GM12874 (cell line): ENCODE results near the gene SH3RF3.

Source experiments
- CTCF ChIP-seq: IDR thresholded peaks from 2 replicates; pipeline ENCODE4 v1.5.1; 2011; ENCODE audit warnings: low read depth, mild to moderate bottlenecking, control low read depth, low read length, moderate library complexity; ENCODE audit not compliant: insufficient read depth

The SH3RF3 gene

GRCh38 chr2:109380502-109381326 is 251.7 kb downstream of the SH3RF3 start:
- TF ChIP-seq CTCF: no peak

- TF ChIP-seq CTCF: no peak
Measured at GRCh38 chr2:109381327-109381820, 252.4 kb downstream of the SH3RF3 start.

- TF ChIP-seq CTCF: no peak
Measured at GRCh38 chr2:109382226-109382895, 253.4 kb downstream of the SH3RF3 start.

- no peak for TF ChIP-seq CTCF
Measured at GRCh38 chr2:109382951-109383350, 253.9 kb downstream of the SH3RF3 start.

- no peak for TF ChIP-seq CTCF
Measured at GRCh38 chr2:109383505-109384307, 254.7 kb downstream of the SH3RF3 start.

- TF ChIP-seq CTCF: no peak
Measured at GRCh38 chr2:109384308-109385271, 255.6 kb downstream of the SH3RF3 start.
